Measurements from ENCODE around the gene APBB1IP. TPM values are rescaled to one million over a fixed set of nuclear protein-coding genes. Genes with fewer than 3 reads are reported as not detected.

Gene APBB1IP
- total and polyA plus RNA-seq, 9 of the 15 experiments (the other 6 are each of a cell fraction or from before 2014, with no cell fraction given) = 0.03 to 0.11 (median 0.06) TPM; not detected in 4

GRCh38 chr10:26479766-26480492, 41.8 kb downstream of the APBB1IP start:
- no peak overlapping the region for H3K4me2 ChIP-seq (ENCODE audit: insufficient read depth, low read length)
- TF ChIP-seq REST (IDR thresholded peaks at IDR 0.05; ENCODE audit: borderline replicate concordance) (no peak), REST (CRISPR knock-in tag; IDR thresholded peaks at IDR 0.05; ENCODE audit: low read depth) (no peak), PCBP1 (IDR thresholded peaks at IDR 0.05; ENCODE audit: low read depth, low read length, poor library complexity, severe bottlenecking) (no peak), MAFG (tag; conservative IDR thresholded peaks at IDR 0.05) (no peak), PRDM10 (IDR thresholded peaks at IDR 0.05; ENCODE audit: partially characterized antibody) (no peak)
- H3K9me3 ChIP-seq (replicated peaks; ENCODE audit: control insufficient read depth, insufficient read depth, low read depth, low read length) = no peaks in the 10 kb centered on the region
- no peaks in the 10 kb centered on the region for H3K36me3 ChIP-seq (ENCODE audit: control insufficient read depth, insufficient read depth, low read length)
- in situ Hi-C loops (cut with MboI) (no loop called here), intact Hi-C loops (cut with micrococcal nuclease) (no loop called here)
- H4K20me1 ChIP-seq (replicated peaks; ENCODE audit: control insufficient read depth, insufficient read depth, low read length) = no peaks in the 10 kb centered on the region
- no peak overlapping the region for H3K4me3 ChIP-seq
- H3K4me1 ChIP-seq (replicated peaks in 1 of 2; ENCODE audit: control insufficient read depth in 2 of 2, insufficient read depth in 2 of 2, low read length in 2 of 2) = no peaks in the 10 kb centered on the region
- whole genome bisulfite sequencing (ENCODE audit: insufficient coverage, low coverage, missing lambda C conversion rate) = 0% methylated on average over 5 of the region's 6 CpGs
- H3K9ac ChIP-seq (ENCODE audit: insufficient read depth in 1 of 2, low read depth in 2 of 2, low read length in 2 of 2) = no peak overlapping the region
- ChIA-PET CTCF (ENCODE audit: low intra/inter-chr PET ratio) (no interaction called here), POLR2A (no interaction called here)
- ATAC-seq = no peak
- BruUV-seq (replicated peaks) = no TSS peak
- H3K27ac ChIP-seq (ENCODE audit: extremely low read depth, low read depth, low read length) = no peak overlapping the region
- no peak for DNase-seq (ENCODE audit: extremely low read depth in 1 of 4, low spot score in 3 of 4)
- H3K27me3 ChIP-seq (ENCODE audit: control insufficient read depth in 2 of 2, insufficient read depth in 2 of 2, low read length in 2 of 2) = peaks cover 0 to 4% of the 10 kb centered on the region in 2 experiments; a peak in 1 of 5 replicates
- no peaks in the 10 kb centered on the region for H3K9me1 ChIP-seq (ENCODE audit: control insufficient read depth, insufficient read depth, low read length)
- FAIRE-seq = no peak
- H2AFZ ChIP-seq (ENCODE audit: low read depth, low read length) = no peak overlapping the region
- H3K79me2 ChIP-seq (ENCODE audit: control insufficient read depth, insufficient read depth, low read length) = no peaks in the 10 kb centered on the region

Measured in K562 (cell line).